ENCODE data around the gene PPP2R3C.
"Not testable (repeated sequence)": the region's sequence is repeated elsewhere in the genome, so short reads cannot be mapped to it uniquely, and the experiment has no call there.

Gene PPP2R3C

DNA sequence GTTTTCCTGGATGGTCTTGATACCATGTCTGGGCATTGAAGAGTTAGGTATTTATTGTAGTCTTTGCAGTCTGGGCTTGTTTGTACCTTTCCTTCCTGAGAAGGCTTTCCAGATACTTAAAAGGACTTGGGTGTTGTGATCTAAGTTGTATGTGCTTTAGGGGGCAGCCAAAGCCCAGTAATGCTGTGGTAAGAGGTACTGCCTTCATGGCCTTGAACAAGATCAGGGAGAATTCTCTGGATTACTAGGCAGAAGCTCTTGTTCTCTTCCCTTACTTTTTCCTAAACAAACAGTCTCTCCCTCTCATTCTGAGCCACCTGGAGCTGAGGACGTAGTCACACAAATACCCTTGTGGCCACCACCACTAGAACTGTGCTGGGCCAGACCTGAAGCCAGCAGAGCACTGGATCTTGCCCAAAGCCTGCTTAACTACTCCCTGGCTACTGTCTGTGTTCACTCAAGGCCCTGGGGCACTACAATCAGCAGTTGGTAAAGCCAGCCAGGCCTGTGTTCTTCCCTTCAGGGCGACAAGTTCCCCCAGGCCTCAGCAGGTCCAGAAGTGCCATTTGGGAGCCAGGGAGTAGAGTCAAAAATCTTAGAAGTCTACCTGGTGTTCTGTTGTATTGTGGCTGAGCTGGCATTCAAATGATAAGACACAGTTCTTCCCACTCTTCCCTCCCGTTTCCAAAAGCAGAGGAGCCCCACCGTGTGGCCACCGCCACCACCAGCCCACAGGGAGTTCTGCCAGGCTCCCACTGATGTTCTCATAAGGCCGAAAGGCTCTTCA lies 11.9 kb upstream of the PPP2R3C start:
- no peak for DNase-seq (ENCODE audit: low read depth in 3 of 3, low spot score in 1 of 3)

DNA sequence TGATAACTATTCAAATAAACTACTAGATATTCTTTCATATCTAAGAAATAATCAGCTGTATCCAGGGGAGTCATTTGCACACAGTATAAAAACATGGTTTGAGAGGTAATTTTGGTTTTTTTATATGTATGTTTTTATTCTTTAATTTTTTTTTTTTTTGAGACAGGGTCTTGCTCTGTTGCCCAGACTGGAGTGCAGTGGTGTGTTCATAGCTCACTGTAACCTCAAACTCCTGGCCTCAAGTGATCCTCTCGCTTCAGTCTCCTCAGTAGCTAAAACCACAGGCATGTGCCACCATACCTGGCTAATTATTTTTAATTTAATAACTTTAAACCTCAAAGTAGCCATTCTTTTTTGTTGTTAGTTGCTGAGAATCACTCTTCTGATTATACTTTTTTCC lies 2.3 kb upstream of the PPP2R3C start:
- DNase-seq (ENCODE audit: low read depth in 3 of 3, low spot score in 1 of 3), result no peak

DNA sequence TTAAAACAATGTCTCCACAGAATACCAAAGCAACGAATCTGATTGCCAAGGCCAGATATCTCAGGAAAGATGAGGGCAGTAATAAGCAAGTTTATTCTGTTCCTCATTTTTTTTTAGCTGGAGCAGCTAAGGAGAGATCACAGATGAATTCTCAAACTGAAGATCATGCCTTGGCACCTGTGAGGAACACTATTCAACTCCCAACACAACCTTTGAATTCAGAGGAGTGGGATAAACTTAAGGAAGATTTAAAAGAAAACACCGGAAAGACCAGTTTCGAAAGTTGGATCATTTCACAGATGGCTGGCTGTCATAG lies 1.6 kb upstream of the PPP2R3C start:
- no peak for DNase-seq (ENCODE audit: low read depth in 3 of 3, low spot score in 1 of 3)

DNA sequence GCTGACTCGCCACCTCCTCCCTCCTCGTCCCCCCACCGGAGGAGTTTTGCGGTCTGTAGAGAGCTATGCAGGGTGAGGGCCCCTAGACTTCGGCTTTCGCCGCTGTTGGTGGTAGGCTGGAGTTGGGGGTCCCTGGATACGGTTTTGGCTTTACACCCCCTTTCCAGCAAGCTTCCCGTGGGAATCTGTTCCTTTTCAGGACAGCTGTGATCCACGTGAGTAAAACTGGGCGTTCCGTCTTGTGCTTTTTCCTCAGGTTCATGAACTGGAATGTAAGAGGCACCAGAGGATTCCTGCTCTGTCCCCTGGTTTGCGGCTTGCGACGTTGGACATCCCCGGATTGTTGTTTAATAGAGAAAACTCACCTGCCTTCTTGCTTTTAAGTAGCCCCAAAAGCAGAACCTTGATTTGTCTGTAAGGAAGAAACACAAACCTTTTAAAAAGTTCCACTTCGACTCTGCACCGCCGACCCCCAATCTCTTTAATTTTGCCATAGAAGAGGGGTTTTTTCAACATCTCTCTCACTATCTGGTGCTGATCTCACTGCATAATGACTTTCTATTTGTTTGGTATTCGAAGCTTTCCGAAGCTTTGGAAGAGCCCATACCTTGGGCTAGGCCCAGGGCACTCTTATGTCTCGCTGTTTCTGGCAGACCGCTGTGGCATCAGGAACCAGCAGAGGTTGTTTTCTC lies 1.1 kb upstream of the PPP2R3C start:
- no peak for DNase-seq (ENCODE audit: low read depth in 3 of 3, low spot score in 1 of 3)

DNA sequence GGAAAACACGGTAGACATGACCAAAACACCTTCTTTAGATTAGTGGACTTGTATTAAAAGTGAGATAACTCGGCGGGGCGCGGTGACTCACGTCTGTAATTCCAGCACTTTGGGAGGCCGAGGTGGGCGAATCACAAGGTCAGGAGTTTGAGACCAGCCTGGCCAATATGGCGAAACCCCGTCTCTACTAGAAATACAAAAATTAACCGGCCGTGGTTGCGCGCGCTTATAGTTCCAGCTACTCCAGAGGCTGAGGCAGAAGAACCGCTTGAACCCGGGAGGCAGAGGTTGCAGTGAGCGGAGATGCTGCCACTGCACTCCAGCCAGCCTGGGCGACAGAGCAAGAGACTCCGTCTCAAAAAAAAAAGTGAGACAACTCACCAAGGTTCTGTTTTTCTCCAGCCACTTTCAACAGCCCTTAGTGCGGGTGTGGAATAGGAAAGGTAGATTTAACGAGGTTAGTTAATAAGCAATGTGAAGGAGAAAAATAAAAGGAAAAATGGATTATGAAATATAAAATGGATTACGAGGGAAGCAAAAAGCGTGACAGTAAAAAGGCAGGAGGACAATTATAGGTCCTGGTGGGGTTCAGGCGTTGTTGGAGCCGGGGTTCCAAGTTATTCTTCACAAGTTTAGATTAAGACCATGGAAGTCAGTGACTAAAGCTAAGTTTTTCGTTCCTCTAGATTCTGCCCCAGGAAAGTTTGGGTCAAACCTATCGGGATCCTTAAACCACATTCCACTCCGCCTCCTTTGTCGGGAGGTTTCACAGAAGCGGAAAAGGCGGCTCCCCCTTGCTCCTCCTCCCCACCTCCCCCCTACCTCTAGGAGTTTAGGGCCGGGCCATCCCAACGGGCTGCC lies 534 bp downstream of the PPP2R3C start:
- DNase-seq (ENCODE audit: low read depth in 3 of 3, low spot score in 1 of 3), result no peak

DNA sequence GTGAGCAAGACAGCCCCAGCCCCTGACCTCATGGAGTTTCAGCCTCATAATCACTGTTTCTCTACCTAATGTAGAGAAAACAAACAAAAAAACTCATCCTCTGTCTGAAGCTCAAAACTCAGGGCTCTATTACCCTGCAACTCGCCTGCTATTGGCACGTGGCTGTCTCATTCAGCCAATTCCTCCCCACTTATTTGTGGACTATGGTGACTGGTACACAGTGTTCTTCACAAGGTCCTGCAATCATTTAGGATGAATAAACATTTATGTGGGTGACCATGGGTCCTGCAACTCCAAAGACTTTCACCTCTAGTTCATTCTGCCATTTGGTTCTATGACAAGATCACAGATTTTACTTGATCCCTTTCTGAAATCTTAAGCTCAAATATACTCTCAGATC lies 4.7 kb downstream of the PPP2R3C start:
- DNase-seq (ENCODE audit: low read depth in 3 of 3, low spot score in 1 of 3), result no peak

DNA sequence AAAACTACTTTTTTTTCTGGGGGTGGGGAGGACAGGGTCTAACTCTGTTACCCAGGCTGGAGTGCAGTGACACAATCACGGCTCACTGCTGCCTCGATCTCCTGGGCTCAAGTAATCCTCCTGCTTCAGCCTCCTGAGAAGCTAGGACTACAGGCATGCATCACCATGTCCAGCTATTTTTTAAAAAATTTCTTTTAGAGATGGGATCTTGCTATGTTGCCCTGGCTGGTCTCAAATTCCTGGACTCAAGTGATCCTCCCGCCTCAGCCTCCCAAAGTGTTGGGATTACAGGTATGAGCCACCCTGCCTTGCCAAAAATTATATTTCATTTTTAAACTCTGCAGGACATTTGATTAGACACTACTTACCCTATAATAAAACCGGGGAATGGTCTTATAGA lies 5.5 kb downstream of the PPP2R3C start:
- DNase-seq (ENCODE audit: low read depth in 3 of 3, low spot score in 1 of 3), result no peak

DNA sequence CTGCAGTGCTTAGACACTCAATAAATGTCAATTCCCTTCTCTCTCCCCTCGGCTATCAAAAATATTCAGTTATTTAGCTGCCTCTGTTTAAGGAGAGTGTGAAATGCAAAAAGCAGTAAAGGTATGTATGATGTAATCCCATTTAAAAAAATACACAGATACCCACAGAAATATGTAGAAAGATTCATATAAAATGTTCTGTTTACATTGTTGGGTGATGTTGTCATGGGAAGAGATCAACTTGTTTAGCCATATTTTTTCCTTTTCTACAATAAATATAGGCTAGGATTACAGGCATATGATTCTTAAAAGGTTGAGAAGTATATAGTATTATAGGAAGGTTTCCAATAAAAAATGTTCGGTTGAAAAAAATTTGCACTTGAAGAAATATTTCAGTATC lies 7.8 kb downstream of the PPP2R3C start:
- DNase-seq (ENCODE audit: low read depth in 3 of 3, low spot score in 1 of 3), result no peak

DNA sequence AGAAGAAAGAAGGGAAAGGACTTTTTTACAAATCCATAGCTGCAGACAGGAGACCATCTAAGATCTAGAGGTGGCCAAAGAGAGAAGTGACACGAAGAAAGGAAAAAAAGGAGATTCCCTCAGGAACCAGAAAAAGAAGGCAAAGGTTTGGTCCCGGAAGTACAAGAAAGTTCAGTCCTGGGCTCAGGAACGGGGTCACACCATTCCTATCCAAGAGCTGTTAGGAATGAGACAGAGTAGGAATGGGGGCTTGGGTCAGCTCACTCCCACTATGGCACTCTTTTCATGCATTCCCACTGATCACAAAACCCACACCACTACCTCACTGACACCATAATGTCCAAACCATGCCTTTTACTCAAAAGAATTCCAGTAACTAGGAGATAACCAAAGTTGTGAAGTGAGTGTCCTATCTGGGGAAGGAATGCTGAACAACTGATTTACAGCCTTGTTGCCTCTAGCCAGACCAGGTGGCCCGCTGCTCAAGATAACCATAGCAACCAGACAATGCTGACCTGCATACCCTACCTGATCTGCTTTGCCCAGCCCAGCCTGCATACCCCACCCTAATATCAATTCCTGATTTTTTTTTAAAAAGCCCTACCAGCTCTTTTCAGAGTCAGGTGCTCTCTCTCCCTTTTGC lies 8.4 kb downstream of the PPP2R3C start:
- DNase-seq (ENCODE audit: low read depth in 3 of 3, low spot score in 1 of 3), result no peak

DNA sequence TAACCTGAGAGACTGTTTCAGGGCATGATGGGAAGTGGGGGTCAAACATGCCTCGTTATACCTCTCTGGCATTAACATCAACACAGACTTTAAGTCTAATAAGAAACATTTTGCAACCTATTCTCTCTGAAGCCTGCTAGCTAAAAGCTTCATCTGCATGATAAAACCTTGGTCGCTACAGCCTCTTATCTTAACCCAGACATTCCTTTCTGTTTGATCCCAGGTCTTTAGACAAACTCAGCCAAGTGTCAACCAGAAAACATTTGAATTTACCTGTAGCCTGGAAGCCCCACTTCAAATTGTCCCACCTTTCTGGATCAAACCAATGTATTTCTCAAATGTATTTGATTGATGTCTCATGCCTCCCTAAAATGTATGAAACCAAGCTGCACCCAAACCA lies 9.1 kb downstream of the PPP2R3C start:
- DNase-seq (ENCODE audit: low read depth in 3 of 3, low spot score in 1 of 3), result no peak

DNA sequence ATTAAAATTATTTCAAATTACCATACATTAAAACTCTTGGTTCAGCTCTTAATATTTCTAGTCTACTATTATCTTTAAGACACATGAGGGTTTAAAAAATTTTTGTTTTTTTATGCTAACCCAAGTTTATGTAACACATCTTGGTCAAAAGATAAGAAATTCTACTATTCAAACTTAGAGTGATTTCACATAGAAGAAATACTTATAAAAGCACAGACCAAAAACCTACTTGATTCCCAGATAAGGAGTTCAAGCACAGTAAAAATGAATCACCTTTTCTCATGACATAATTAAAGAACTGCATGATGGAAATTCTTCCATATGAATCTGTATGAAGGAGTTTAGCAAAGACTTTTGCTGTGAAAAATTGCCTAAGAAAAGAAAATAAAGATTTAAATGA lies 13.9 kb downstream of the PPP2R3C start:
- DNase-seq (ENCODE audit: low read depth in 3 of 3, low spot score in 1 of 3), result no peak

DNA sequence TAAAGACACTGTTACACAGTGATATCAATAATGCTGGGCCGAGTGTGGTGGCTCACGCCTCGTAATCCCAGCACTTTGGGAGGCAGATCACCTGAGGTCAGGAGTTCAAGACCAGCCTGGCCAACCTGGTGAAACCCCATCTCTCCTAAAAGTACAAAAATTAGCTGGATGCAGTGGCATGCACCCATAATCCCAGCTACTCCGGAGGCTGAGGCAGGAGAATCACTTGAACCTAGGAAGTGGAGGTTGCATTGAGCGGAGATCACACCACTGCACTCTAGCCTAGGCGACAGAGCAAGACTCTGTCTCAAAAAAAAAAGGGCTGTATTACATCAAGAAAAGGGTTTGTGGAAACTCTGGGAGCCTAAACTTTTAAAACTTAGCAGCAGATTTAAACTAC lies 27.1 kb downstream of the PPP2R3C start:
- DNase-seq (ENCODE audit: low read depth in 3 of 3, low spot score in 1 of 3), result not testable (repeated sequence)

DNA sequence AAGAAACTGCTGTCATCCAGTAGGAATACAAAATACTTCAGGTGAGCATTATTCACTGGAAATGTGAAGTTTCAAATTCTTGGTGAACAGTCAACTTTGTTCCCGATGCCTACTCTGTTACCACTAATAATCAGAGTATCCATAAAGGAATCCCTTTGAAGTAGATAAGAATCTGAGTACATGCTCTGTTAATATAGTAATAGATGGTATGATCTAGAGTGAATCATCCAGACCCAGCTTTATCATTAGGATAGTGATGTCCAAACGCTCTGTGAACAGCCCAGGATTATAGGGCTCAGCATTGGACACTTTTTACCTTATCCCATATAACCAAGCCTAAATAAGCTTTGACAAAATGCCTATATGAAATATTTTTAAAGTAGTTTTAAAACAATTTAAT lies 33.3 kb downstream of the PPP2R3C start:
- DNase-seq (ENCODE audit: low read depth in 3 of 3, low spot score in 1 of 3), result no peak

DNA sequence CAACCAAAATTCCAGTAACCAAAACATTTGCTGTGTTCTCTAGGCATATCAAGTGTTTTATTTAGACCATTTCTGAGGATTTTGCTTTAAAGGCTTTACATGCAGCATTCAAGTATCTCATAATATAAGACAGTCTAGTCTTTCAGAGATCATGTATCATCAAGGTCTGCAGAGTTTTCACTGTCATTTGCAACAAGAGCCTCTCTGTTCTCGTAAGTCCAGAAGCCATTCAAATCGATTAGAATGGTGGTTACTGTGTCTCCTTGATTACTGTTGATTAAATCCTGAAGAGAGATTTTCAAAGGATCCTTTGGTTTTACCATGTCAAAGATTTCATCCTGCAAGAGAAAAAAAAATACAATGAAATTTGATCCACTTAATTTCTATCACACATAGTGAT lies 36.3 kb downstream of the PPP2R3C start:
- DNase-seq (ENCODE audit: low read depth in 3 of 3, low spot score in 1 of 3), result no peak

DNA sequence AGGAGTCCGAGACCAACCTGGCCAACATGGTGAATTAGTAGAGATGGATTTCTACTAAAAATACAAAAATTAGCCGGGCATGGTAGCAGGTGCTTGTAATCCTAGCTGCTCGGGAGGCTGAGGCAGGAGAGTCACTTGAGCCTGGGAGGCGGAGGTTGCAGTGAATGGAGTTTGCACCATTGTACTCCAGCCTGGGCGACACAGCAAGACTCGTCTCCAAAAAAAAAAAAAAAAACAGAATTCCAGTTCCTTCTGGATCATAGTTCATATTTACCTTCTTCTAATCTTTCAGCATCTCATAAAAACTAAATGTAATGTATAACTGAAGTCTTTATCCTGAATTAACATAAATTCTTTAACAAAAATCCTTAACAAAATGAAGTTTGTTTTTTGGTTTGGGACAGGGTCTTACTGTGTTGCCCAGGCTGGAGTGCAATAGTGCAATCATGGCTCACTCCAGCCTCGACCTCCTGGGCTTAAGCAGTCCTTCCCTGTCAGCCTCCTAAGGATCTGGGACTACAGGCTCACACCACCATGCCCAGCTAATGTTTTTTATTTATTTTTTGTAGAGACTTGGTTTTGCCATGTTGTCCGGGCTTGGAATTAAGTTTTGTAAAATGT lies 38.1 kb downstream of the PPP2R3C start:
- DNase-seq (ENCODE audit: low read depth in 3 of 3, low spot score in 1 of 3), result no peak

DNA sequence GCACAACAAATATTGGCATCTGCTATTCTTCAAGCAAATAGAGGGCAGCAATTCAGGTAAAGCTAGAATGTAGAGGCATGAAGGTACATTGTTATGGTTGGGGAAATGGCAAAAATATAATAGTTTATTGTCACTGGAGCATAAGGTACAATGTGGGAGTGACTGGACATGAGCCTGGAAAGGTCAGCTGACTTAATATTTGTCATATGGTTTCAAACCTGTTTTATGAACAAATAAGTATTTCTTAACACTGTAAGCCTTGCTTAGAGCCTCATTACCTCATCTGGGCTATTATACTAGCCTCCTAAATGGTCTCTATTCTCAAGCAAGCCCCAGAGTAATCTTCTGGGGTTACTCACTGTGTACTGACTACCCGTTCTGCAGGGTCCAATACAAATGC lies 42.0 kb downstream of the PPP2R3C start:
- no peak for DNase-seq (ENCODE audit: low read depth in 3 of 3, low spot score in 1 of 3)

DNA sequence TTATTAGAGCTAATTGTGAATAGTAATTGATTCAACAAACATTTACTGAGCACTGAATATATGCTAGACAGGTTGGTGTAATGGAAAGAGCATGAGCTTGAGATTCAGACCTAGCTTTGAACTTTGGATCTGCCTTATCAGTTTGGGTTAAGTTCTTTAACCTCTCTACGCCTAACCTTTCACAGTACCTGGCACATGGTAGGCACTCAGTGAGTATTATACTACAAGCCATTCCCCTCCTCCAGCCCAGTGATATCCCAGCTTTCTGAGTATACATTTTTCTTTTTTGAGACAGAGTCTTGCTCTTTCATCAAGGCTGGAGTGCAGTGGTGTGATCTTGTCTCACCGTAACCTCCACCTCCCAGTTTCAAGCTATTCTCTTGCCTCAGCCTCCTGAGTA lies 43.7 kb downstream of the PPP2R3C start:
- no peak for DNase-seq (ENCODE audit: low read depth in 3 of 3, low spot score in 1 of 3)

DNA sequence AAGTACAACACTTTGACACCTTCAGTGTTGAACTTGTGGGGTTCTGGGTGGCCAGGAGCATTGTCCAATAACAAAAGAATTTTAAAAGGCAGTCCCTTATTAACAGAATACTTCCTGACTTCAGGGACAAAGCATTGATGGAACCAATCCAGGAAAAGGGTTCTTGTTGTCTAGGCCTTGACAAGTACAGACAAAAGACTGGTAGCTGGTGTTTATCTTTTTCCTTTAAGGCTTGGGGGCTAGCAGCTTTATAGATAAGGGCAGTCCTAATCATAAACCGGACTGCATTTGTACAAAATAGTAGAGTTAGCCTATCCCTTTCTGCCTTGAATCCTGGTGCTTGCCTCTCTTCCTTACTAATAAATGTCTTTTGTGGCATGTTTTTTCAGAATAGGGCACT lies 48.3 kb downstream of the PPP2R3C start:
- no peak for DNase-seq (ENCODE audit: low read depth in 3 of 3, low spot score in 1 of 3)

DNA sequence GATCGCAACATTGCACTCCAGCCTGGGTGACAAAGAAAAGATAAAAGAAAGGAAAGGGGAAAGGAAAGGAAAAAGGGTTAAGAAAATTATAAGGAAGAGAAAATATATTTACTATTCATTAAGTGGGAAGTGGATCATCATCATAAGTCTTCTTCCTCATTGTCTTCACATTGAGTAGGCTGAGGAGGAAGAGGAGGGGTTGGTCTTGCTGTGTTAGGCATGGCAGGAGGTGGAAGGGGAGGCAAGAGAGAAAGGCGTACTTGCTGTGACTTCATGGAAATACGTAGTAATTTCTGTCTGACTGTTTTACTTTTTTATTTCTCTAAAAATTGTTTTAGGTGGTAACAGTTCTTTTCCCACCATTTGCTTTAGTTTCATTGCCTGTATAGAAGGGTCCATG lies 49.6 kb downstream of the PPP2R3C start:
- no peak for DNase-seq (ENCODE audit: low read depth in 3 of 3, low spot score in 1 of 3)

DNA sequence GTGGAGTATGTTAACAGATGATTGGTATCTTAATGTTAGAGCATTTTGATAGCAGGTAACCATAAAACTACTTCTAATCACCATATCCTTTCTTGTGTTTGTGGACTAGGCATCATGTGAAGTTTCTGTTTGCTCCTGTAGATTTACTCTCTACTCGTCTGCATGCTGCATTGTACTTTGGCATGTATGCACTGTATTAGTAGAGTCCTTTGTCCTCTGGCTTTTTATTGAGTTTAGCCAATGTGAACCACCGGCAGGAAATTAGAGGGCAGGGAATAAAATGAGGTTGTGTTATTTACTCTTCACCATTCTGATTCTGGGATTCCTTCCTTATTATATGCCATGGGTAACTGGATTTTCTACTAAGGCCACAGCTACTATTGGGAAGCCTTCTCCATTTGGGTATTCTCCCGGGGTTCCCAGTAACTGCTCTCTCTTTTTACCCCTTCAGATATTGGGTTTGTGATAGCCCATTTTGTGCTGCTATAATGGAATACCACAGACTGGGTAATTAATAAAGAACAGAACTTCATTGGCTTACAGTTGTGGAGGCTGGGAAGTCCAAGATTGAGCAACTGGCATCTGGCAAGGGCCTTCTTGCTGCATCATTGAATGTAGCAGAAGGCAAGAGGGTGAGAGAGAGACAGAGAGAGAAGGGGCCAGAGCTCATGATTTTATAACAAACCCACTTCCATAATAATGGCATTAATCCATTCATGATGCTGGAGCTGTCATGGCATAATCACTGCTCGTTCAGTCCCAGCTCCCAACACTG lies 53.4 kb downstream of the PPP2R3C start:
- DNase-seq (ENCODE audit: low read depth in 3 of 3, low spot score in 1 of 3), result no peak
